A549 (cell line): ENCODE data around the gene PLEKHG3. TPM values are rescaled to one million over a fixed set of nuclear protein-coding genes. Genes with fewer than 3 reads are reported as not detected.

Source experiments
- polyA plus RNA-seq, 4 experiments: library from polyadenylated mRNA; depleted of rRNA in 3 of 4; stranded (reverse); fragments of >200 nt; fragmentation: RNase III in 1 of 4; extraction: RNeasy Plus Mini Kit Qiagen cat#74134 plus additional on column Dnase treatment in 1 of 4; gene quantifications; 2 replicates in 3 of 4; 3 replicates in 1 of 4; pipeline ENCODE4 v1.2.3, GENCODE V29; 2011 to 2017

PLEKHG3 gene
- polyA plus RNA-seq, 2 of the 4 experiments (the other 2 are of a cell fraction), result 21.9 to 30.5 TPM

Other genes starting within 250 kb of the PLEKHG3 start
- 0.60 and 0.84 TPM in 2 replicates for gene AKAP5, start 238.9 kb upstream of the PLEKHG3 start, polyA plus RNA-seq (2011; rRNA removed)
- 1.6 to 1.9 TPM (median 1.7 TPM) in 3 replicates for gene AKAP5, start 238.9 kb upstream of the PLEKHG3 start, polyA plus RNA-seq (2017; fragmentation: RNase III; extraction: RNeasy Plus Mini Kit Qiagen cat#74134 plus additional on column Dnase treatment)
- 15.0 and 16.1 TPM in 2 replicates for gene ZBTB25, start 200.6 kb upstream of the PLEKHG3 start, polyA plus RNA-seq (2011; rRNA removed)
- 4.6 to 5.4 TPM (median 5.3 TPM) in 3 replicates for gene ZBTB25, start 200.6 kb upstream of the PLEKHG3 start, polyA plus RNA-seq (2017; fragmentation: RNase III; extraction: RNeasy Plus Mini Kit Qiagen cat#74134 plus additional on column Dnase treatment)
- 37.1 and 49.2 TPM in 2 replicates for gene ZBTB1, start 199.7 kb upstream of the PLEKHG3 start, polyA plus RNA-seq (2011; rRNA removed)
- 31.3 to 38.4 TPM (median 33.8 TPM) in 3 replicates for gene ZBTB1, start 199.7 kb upstream of the PLEKHG3 start, polyA plus RNA-seq (2017; fragmentation: RNase III; extraction: RNeasy Plus Mini Kit Qiagen cat#74134 plus additional on column Dnase treatment)
- 50.0 and 59.9 TPM in 2 replicates for gene HSPA2, start 163.7 kb upstream of the PLEKHG3 start, polyA plus RNA-seq (2011; rRNA removed)
- 144 to 171 TPM (median 156 TPM) in 3 replicates for gene HSPA2, start 163.7 kb upstream of the PLEKHG3 start, polyA plus RNA-seq (2017; fragmentation: RNase III; extraction: RNeasy Plus Mini Kit Qiagen cat#74134 plus additional on column Dnase treatment)
- 0.26 and 0.47 TPM in 2 replicates for gene PPP1R36, start 154.5 kb upstream of the PLEKHG3 start, polyA plus RNA-seq (2011; rRNA removed)
- gene PPP1R36, start 154.5 kb upstream of the PLEKHG3 start, polyA plus RNA-seq (2017; fragmentation: RNase III; extraction: RNeasy Plus Mini Kit Qiagen cat#74134 plus additional on column Dnase treatment), result 0.08 to 0.48 TPM (median 0.21 TPM) in 3 replicates
- gene SPTB, start 175.5 kb downstream of the PLEKHG3 start, polyA plus RNA-seq (2011; rRNA removed), result 0.24 and 0.27 TPM in 2 replicates
- 1.4 to 2.1 TPM (median 1.9 TPM) in 3 replicates for gene SPTB, start 175.5 kb downstream of the PLEKHG3 start, polyA plus RNA-seq (2017; fragmentation: RNase III; extraction: RNeasy Plus Mini Kit Qiagen cat#74134 plus additional on column Dnase treatment)
- 115 and 153 TPM in 2 replicates for gene CHURC1, start 210.0 kb downstream of the PLEKHG3 start, polyA plus RNA-seq (2011; rRNA removed)
- 150 to 151 TPM (median 151 TPM) in 3 replicates for gene CHURC1, start 210.0 kb downstream of the PLEKHG3 start, polyA plus RNA-seq (2017; fragmentation: RNase III; extraction: RNeasy Plus Mini Kit Qiagen cat#74134 plus additional on column Dnase treatment)
- gene GPX2, start 238.3 kb downstream of the PLEKHG3 start, polyA plus RNA-seq (2011; rRNA removed), result 876 and 1,354 TPM in 2 replicates
- gene GPX2, start 238.3 kb downstream of the PLEKHG3 start, polyA plus RNA-seq (2017; fragmentation: RNase III; extraction: RNeasy Plus Mini Kit Qiagen cat#74134 plus additional on column Dnase treatment), result 302 to 394 TPM (median 382 TPM) in 3 replicates